Ectodermal cell (in vitro differentiated cells): ENCODE data around the gene MDN1.

ENCODE experiments used
- H3K27ac ChIP-seq: 2 replicates; pipeline ENCODE4 v1.7.0; 2013; ENCODE audit warnings: mild to moderate bottlenecking, low read depth, low read length; ENCODE audit not compliant: insufficient read depth, poor library complexity, severe bottlenecking
- H3K27me3 ChIP-seq: 2 replicates; pipeline ENCODE4 v1.7.0; 2013; ENCODE audit warnings: mild to moderate bottlenecking, low read length; ENCODE audit not compliant: insufficient read depth, control insufficient read depth, poor library complexity, severe bottlenecking
- H3K36me3 ChIP-seq: one replicate; pipeline ENCODE4 v1.7.0; 2013; ENCODE audit warnings: low read length; ENCODE audit not compliant: control insufficient read depth, insufficient read depth
- H3K4me1 ChIP-seq: one replicate; pipeline ENCODE4 v1.7.0; 2013; ENCODE audit warnings: low read length; ENCODE audit not compliant: control insufficient read depth, insufficient read depth
- H3K4me3 ChIP-seq: 2 replicates; pipeline ENCODE4 v1.7.0; 2013; ENCODE audit warnings: low read depth, low read length, control low read depth; ENCODE audit not compliant: insufficient read depth
- H3K9me3 ChIP-seq: 2 replicates; pipeline ENCODE4 v1.7.0; 2013; ENCODE audit warnings: mild to moderate bottlenecking, low read length, moderate library complexity; ENCODE audit not compliant: control insufficient read depth
- WGBS, 2 experiments: methylation state at CpG; one replicate each; pipeline ENCODE4 v1.1.7; 2013; ENCODE audit warnings: missing lambda C conversion rate in 2 of 2; 5-methylcytosine and 5-hydroxymethylcytosine counted together

The MDN1 gene

GRCh38 chr6:89681983-89682564, 137.5 kb downstream of the MDN1 start:
- H3K36me3 ChIP-seq, result peaks cover 60% of the 10 kb centered on the region
- no peaks in the 10 kb centered on the region for H3K27me3 ChIP-seq
- no peaks in the 10 kb centered on the region for H3K4me1 ChIP-seq
- no peaks in the 10 kb centered on the region for H3K9me3 ChIP-seq
- no peak overlapping the region for H3K4me3 ChIP-seq
- WGBS, 2 experiments, result 95 to 96% methylated on average over 10 of the region's 10 CpGs
- H3K27ac ChIP-seq, result no peak overlapping the region

- Histone ChIP-seq H3K27me3 (no peaks in the 10 kb centered on the region), H3K36me3 (peaks cover 62% of the 10 kb centered on the region), H3K27ac (no peak overlapping the region), H3K9me3 (no peaks in the 10 kb centered on the region), H3K4me1 (no peaks in the 10 kb centered on the region), H3K4me3 (no peak overlapping the region)
- 88 to 91% methylated on average over 7 of the region's 7 CpGs for WGBS, 2 experiments
Observed at GRCh38 chr6:89680551-89680950, 139.0 kb downstream of the MDN1 start.

- H3K27ac ChIP-seq, result no peak overlapping the region
- no peaks in the 10 kb centered on the region for H3K27me3 ChIP-seq
- no peak overlapping the region for H3K4me3 ChIP-seq
- peaks cover 63% of the 10 kb centered on the region for H3K36me3 ChIP-seq
- H3K4me1 ChIP-seq, result no peaks in the 10 kb centered on the region
- 88 to 97% methylated on average over 2 of the region's 2 CpGs for WGBS, 2 experiments
- H3K9me3 ChIP-seq, result no peaks in the 10 kb centered on the region
Observed at GRCh38 chr6:89680150-89680549, 139.4 kb downstream of the MDN1 start.

- Histone ChIP-seq H3K4me1 (no peaks in the 10 kb centered on the region), H3K4me3 (no peak overlapping the region), H3K27ac (no peak overlapping the region), H3K36me3 (peaks cover 62% of the 10 kb centered on the region), H3K9me3 (no peaks in the 10 kb centered on the region), H3K27me3 (no peaks in the 10 kb centered on the region)
- 62 to 65% methylated on average over 5 to 6 of the region's 6 CpGs for WGBS, 2 experiments
Observed at GRCh38 chr6:89679215-89680120, 140.1 kb downstream of the MDN1 start.

GRCh38 chr6:89678531-89678930, 141.1 kb downstream of the MDN1 start:
- WGBS, 2 experiments, result 60 to 83% methylated on average over 2 to 3 of the region's 3 CpGs
- Histone ChIP-seq H3K36me3 (peaks cover 61% of the 10 kb centered on the region), H3K27ac (no peak overlapping the region), H3K27me3 (no peaks in the 10 kb centered on the region), H3K9me3 (no peaks in the 10 kb centered on the region), H3K4me1 (no peaks in the 10 kb centered on the region), H3K4me3 (no peak overlapping the region)

- no peaks in the 10 kb centered on the region for H3K4me1 ChIP-seq
- WGBS, 2 experiments, result 92 to 94% methylated on average over 7 of the region's 7 CpGs
- peaks cover 57% of the 10 kb centered on the region for H3K36me3 ChIP-seq
Observed at GRCh38 chr6:89675949-89676748, 143.4 kb downstream of the MDN1 start.

GRCh38 chr6:89670935-89671565, 148.5 kb downstream of the MDN1 start:
- Histone ChIP-seq H3K4me1 (no peaks in the 10 kb centered on the region), H3K36me3 (peaks cover 40% of the 10 kb centered on the region), H3K4me3 (no peak overlapping the region), H3K27ac (no peak overlapping the region), H3K9me3 (no peaks in the 10 kb centered on the region), H3K27me3 (no peaks in the 10 kb centered on the region)
- 94 to 95% methylated on average over 7 of the region's 7 CpGs for WGBS, 2 experiments

More at GRCh38 chr6:89675949-89676748, 143.4 kb downstream of the MDN1 start:
- no peak overlapping the region for H3K4me3 ChIP-seq
- no peak overlapping the region for H3K27ac ChIP-seq
- no peaks in the 10 kb centered on the region for H3K27me3 ChIP-seq
- H3K9me3 ChIP-seq, result no peaks in the 10 kb centered on the region

GRCh38 chr6:89669002-89669401, 150.6 kb downstream of the MDN1 start:
- WGBS, 2 experiments, result 67 to 69% methylated on average over 5 of the region's 6 CpGs
- Histone ChIP-seq H3K27me3 (no peaks in the 10 kb centered on the region), H3K36me3 (peaks cover 30% of the 10 kb centered on the region), H3K4me1 (no peaks in the 10 kb centered on the region), H3K4me3 (no peak overlapping the region), H3K9me3 (no peaks in the 10 kb centered on the region), H3K27ac (no peak overlapping the region)

GRCh38 chr6:89667872-89668556, 151.6 kb downstream of the MDN1 start:
- Histone ChIP-seq H3K4me1 (no peaks in the 10 kb centered on the region), H3K27ac (no peak overlapping the region), H3K36me3 (peaks cover 33% of the 10 kb centered on the region), H3K4me3 (no peak overlapping the region), H3K27me3 (no peaks in the 10 kb centered on the region), H3K9me3 (no peaks in the 10 kb centered on the region)
- 55 to 66% methylated on average over 4 to 5 of the region's 5 CpGs for WGBS, 2 experiments
